CD8-positive, alpha-beta memory T cell (primary cell): ENCODE data around the gene HOOK1. TPM values are rescaled to one million over a fixed set of nuclear protein-coding genes. Genes with fewer than 3 reads are reported as not detected.
"Not testable (repeated sequence)": the region's sequence is repeated elsewhere in the genome, so short reads cannot be mapped to it uniquely, and the experiment has no call there.

Source experiments
- CTCF ChIA-PET: fragments of 350-600 bp; sonication (Branson Sonifier 250); formaldehyde crosslinking; loops from one replicate; lab custom pipeline; 2021; ENCODE audit warnings: antibody characterized with exemption; lab: Charles Lee
- POLR2A ChIA-PET: fragments of 350-600 bp; sonication (Branson Sonifier 250); formaldehyde crosslinking; loops from one replicate; lab custom pipeline; 2021; ENCODE audit warnings: antibody characterized with exemption; lab: Charles Lee
- DNase-seq, 5 donors: peaks; one replicate each; pipeline versions ENCODE4 v3.0.0 to v3.0.0-alpha.2; 2020 to 2022; ENCODE audit warnings: mixed read lengths in 1 of 5
- H3K27ac ChIP-seq: one replicate; pipeline ENCODE4 v1.7.0; 2013; ENCODE audit warnings: low read depth, mild to moderate bottlenecking, low read length, moderate library complexity
- H3K27me3 ChIP-seq: 2 replicates; pipeline ENCODE4 v1.7.0; 2013; ENCODE audit warnings: low read length, mild to moderate bottlenecking; ENCODE audit not compliant: insufficient read depth, poor library complexity, severe bottlenecking
- H3K36me3 ChIP-seq: 2 replicates; pipeline ENCODE4 v1.7.0; 2013; ENCODE audit warnings: mild to moderate bottlenecking, low read length, moderate library complexity; ENCODE audit not compliant: insufficient read depth
- H3K4me1 ChIP-seq: 2 replicates; pipeline ENCODE4 v1.7.0; 2013; ENCODE audit warnings: mild to moderate bottlenecking, low read length, moderate library complexity; ENCODE audit not compliant: insufficient read depth
- H3K4me3 ChIP-seq: 2 replicates; pipeline ENCODE4 v1.7.0; 2013; ENCODE audit warnings: mild to moderate bottlenecking, low read length
- H3K9me3 ChIP-seq: 2 replicates; pipeline ENCODE4 v1.7.0; 2013; ENCODE audit warnings: mild to moderate bottlenecking, low read length
- H3K27ac Mint-ChIP-seq, 8 donors: one replicate each; pipeline ENCODE4 v1.8.0; 2020 to 2021; ENCODE audit warnings: mixed read lengths in 8 of 8, mild to moderate bottlenecking in 6 of 8, inconsistent platforms in 3 of 8, moderate library complexity in 3 of 8
- H3K27me3 Mint-ChIP-seq, 2 donors: one replicate each; pipeline ENCODE4 v1.8.0; 2020 to 2021; ENCODE audit warnings: mixed read lengths in 2 of 2, mild to moderate bottlenecking in 1 of 2, moderate library complexity in 1 of 2
- H3K36me3 Mint-ChIP-seq, 3 donors: one replicate each; pipeline ENCODE4 v1.8.0; 2020 to 2021; ENCODE audit warnings: mixed read lengths in 3 of 3, inconsistent platforms in 1 of 3, mild to moderate bottlenecking in 1 of 3
- H3K4me1 Mint-ChIP-seq, 3 donors: one replicate each; pipeline ENCODE4 v1.8.0; 2020 to 2021; ENCODE audit warnings: mixed read lengths in 3 of 3, inconsistent platforms in 1 of 3, mild to moderate bottlenecking in 1 of 3
- H3K4me3 Mint-ChIP-seq, 7 donors: one replicate each; pipeline ENCODE4 v1.8.0; 2020 to 2021; ENCODE audit warnings: mixed read lengths in 7 of 7, mild to moderate bottlenecking in 6 of 7, moderate library complexity in 4 of 7, inconsistent platforms in 2 of 7
- H3K9me3 Mint-ChIP-seq, 5 donors: one replicate each; pipeline ENCODE4 v1.8.0; 2020 to 2022; ENCODE audit warnings: mixed read lengths in 5 of 5, mild to moderate bottlenecking in 3 of 5, moderate library complexity in 2 of 5, inconsistent platforms in 1 of 5
- polyA plus RNA-seq: library from polyadenylated mRNA; unstranded; fragments of 300-500 nt; fragmentation: Illumina TruSeq; gene quantifications from one replicate; pipeline ENCODE4 v1.2.3, GENCODE V29; 2021
- total RNA-seq, 2 experiments: library from RNA; stranded (reverse); gene quantifications; one replicate each; pipeline ENCODE4 v1.2.3, GENCODE V29; 2021

The HOOK1 gene
- total and polyA plus RNA-seq, 3 experiments from 2014 or later: 4.4 to 5.2 (median 5.1) TPM

DNA sequence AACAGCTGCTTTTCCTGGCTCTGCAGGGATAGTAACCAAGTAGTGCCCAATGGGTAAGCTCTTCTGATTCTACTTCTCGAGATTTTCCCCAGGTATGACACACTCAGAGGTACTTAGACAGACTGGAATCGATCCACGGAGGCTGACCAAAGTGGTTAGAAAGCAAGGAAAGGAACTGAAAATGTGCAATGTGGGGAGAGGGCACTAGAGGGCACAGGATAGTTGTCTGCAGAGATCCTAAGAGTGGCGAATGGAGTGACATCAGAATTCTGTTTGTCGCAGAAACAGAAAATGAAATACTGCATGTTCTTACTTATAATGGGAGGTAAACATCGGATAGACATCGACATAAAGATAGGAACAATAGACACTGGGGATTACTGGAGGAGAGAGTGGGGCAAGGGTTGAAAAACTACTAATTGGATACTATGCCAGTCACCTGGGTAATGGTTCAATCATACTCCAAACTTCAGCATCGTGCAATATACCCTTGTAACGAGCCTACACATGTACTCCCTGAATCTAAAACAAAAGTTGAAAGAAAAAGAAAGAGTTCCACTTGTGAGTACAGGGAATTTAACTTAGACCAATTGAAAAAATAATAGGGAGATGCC is 88.5 kb downstream of the HOOK1 start:
- no peaks in the 10 kb centered on the region for H3K36me3 Mint-ChIP-seq
- H3K36me3 ChIP-seq: no peaks in the 10 kb centered on the region
- H3K27me3 ChIP-seq: no peaks in the 10 kb centered on the region
- H3K4me1 ChIP-seq: no peaks in the 10 kb centered on the region
- H3K27ac ChIP-seq: no peak overlapping the region
- POLR2A ChIA-PET: no interaction called here
- no peaks in the 10 kb centered on the region for H3K9me3 Mint-ChIP-seq
- CTCF ChIA-PET: interaction anchor here (0.9 kb wide), 1 partner anchor 43 kb away, joined by 3 read pairs; no protein-coding TSS in a partner anchor
- peak in 1 of 5 donors; percentile 5 for DNase-seq
- H3K4me3 Mint-ChIP-seq: no peak overlapping the region
- H3K27ac Mint-ChIP-seq: no peak overlapping the region
- H3K4me1 Mint-ChIP-seq: peaks cover 0 to 4% (median 0%) of the 10 kb centered on the region in 3 donors
- peaks cover 1 to 5% of the 10 kb centered on the region in 2 donors for H3K27me3 Mint-ChIP-seq
- H3K9me3 ChIP-seq: no peaks in the 10 kb centered on the region
- no peak overlapping the region for H3K4me3 ChIP-seq

DNA sequence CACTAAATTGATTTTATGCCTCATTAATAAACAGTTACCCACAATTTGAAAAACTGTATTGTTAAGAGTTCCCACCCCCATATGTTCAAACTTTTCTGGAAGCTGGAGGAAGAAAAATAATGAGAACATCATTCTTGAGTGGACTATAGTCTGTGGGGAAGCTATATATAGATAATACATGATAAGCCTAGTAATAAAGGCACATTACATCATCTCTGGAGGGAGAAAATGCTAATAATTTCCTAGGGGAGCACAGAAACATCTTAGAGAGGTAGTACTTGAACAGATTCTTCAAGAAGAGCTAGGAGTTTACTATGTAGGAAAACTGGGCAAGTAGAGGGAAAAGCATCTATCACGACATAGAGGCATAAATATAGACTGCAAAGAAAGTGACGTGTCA is 92.2 kb downstream of the HOOK1 start:
- no peaks in the 10 kb centered on the region for H3K27me3 ChIP-seq
- no peak overlapping the region for H3K27ac ChIP-seq
- ChIA-PET POLR2A (no interaction called here), CTCF (no interaction called here)
- H3K9me3 ChIP-seq: no peaks in the 10 kb centered on the region
- no peaks in the 10 kb centered on the region for H3K4me1 ChIP-seq
- DNase-seq: no peak
- Mint-ChIP-seq H3K27me3 (peaks cover 0 to 5% of the 10 kb centered on the region in 2 donors), H3K4me1 (peaks cover 0 to 4% (median 0%) of the 10 kb centered on the region in 3 donors), H3K36me3 (peaks cover 0 to 3% (median 0%) of the 10 kb centered on the region in 3 donors), H3K27ac (no peak overlapping the region), H3K9me3 (no peaks in the 10 kb centered on the region), H3K4me3 (no peak overlapping the region)
- H3K36me3 ChIP-seq: no peaks in the 10 kb centered on the region
- no peak overlapping the region for H3K4me3 ChIP-seq

DNA sequence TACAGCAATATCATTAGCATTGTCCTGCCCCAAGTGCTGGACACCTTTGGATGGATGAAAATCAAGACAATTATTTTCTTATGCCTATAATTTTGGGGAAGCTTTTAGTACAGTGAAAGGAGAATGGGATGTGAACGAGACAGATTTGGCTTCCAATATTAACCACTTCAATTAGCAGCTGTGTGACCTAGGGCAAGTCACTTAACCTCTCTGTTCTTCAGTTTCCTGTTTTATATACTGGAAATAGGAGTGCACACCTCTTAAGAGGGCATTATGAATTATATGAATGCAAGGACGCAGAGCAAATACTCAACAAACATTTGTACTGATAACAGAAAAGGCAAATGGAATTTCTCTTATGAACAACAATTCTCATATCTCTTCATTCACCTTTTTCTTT is 93.3 kb downstream of the HOOK1 start:
- Histone ChIP-seq H3K9me3 (no peaks in the 10 kb centered on the region), H3K27me3 (no peaks in the 10 kb centered on the region), H3K4me1 (no peaks in the 10 kb centered on the region), H3K36me3 (no peaks in the 10 kb centered on the region), H3K27ac (no peak overlapping the region), H3K4me3 (no peak overlapping the region)
- peaks cover 0 to 3% (median 0%) of the 10 kb centered on the region in 3 donors for H3K4me1 Mint-ChIP-seq
- ChIA-PET POLR2A (no interaction called here), CTCF (no interaction called here)
- H3K27ac Mint-ChIP-seq: no peak overlapping the region
- no peak for DNase-seq
- H3K27me3 Mint-ChIP-seq: peaks cover 0 to 3% of the 10 kb centered on the region in 2 donors
- H3K9me3 Mint-ChIP-seq: no peaks in the 10 kb centered on the region
- H3K4me3 Mint-ChIP-seq: no peak overlapping the region
- peaks cover 0 to 3% (median 0%) of the 10 kb centered on the region in 3 donors for H3K36me3 Mint-ChIP-seq

DNA sequence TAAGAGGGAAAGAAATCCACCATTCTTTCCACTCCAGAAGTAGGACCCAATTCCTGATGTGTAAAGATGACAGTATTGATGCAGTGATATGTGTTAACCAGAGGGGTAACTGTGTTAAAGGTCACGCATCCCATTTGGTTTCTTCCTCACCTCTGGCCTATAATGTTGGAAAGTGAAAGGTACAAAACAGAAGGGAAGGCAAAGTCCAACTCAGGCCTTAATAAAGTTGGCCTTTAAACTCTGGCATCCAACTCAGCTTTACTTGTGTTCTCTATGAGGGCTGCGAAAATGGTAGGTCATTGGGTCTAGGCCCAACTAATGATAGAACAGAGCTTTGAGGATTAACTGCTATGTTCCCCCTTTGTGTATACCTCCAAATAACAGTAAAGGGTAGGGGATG is 93.9 kb downstream of the HOOK1 start:
- ChIA-PET POLR2A (no interaction called here), CTCF (no interaction called here)
- DNase-seq: no peak
- Mint-ChIP-seq H3K27me3 (no peaks in the 10 kb centered on the region), H3K36me3 (peaks cover 0 to 3% (median 0%) of the 10 kb centered on the region in 3 donors), H3K4me1 (no peaks in the 10 kb centered on the region), H3K27ac (no peak overlapping the region), H3K4me3 (no peak overlapping the region), H3K9me3 (no peaks in the 10 kb centered on the region)
- H3K9me3 ChIP-seq: no peaks in the 10 kb centered on the region
- H3K27ac ChIP-seq: no peak overlapping the region
- no peaks in the 10 kb centered on the region for H3K36me3 ChIP-seq
- H3K4me3 ChIP-seq: no peak overlapping the region
- no peaks in the 10 kb centered on the region for H3K4me1 ChIP-seq
- H3K27me3 ChIP-seq: no peaks in the 10 kb centered on the region

DNA sequence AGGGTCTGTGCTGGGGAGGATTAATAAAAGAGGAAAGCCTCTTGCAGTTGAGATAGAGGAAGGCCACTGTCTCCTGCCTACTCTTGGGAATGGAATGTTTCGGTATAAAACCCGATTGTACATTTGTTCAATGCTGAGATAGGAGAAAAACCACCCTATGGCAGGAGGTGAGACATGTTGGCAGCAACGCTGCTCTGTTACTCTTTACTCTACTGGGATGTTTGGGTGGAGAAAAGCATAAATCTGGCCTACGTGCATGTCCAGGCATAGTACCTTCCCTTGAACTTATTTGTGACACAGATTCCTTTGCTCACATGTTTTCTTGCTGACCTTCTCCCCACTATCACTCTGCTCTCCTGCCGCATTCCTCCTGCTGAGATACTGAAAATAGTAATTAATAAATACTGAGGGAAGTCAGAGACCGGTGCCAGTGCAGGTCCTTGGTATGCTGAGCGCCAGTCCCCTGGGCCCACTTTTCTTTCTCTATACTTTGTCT is 100.1 kb downstream of the HOOK1 start:
- CTCF ChIA-PET, H3K9me3 Mint-ChIP-seq, H3K4me1 ChIP-seq, H3K36me3 Mint-ChIP-seq, H3K4me3 ChIP-seq, H3K27ac Mint-ChIP-seq, H3K9me3 ChIP-seq, DNase-seq, POLR2A ChIA-PET, H3K4me3 Mint-ChIP-seq, H3K27ac ChIP-seq, H3K4me1 Mint-ChIP-seq, H3K36me3 ChIP-seq, H3K27me3 ChIP-seq: not testable (repeated sequence)
- H3K27me3 Mint-ChIP-seq: peaks cover 5 to 34% of the 10 kb centered on the region in 2 donors

DNA sequence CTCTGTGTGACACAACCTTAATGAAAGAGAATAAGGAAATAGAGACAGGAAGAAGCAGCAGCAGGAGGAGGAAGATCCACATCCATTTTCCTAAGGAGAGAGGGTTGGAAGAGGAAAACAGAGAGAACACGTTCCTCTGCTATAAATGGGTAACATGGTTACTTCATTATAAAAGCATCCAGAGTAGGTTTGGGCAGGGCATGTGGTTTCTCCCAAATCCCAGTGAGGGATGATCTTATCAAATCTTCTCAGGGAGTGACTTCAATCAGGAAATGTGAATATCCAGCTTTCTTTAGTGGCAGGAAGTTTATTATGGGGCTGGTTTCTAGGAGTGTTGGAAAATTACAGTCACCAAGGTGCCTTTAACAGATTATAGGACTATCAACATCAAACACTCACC is 100.8 kb downstream of the HOOK1 start:
- H3K4me1 ChIP-seq: no peaks in the 10 kb centered on the region
- no peaks in the 10 kb centered on the region for H3K9me3 ChIP-seq
- no peak for DNase-seq
- Mint-ChIP-seq H3K27me3 (peaks cover 10 to 41% of the 10 kb centered on the region in 2 donors), H3K4me1 (peaks cover 0 to 3% (median 0%) of the 10 kb centered on the region in 3 donors), H3K36me3 (peaks cover 0 to 3% (median 0%) of the 10 kb centered on the region in 3 donors), H3K4me3 (no peak overlapping the region), H3K27ac (no peak overlapping the region), H3K9me3 (no peaks in the 10 kb centered on the region)
- no peaks in the 10 kb centered on the region for H3K27me3 ChIP-seq
- CTCF ChIA-PET: no interaction called here
- H3K27ac ChIP-seq: no peak overlapping the region
- POLR2A ChIA-PET: no interaction called here
- no peak overlapping the region for H3K4me3 ChIP-seq
- H3K36me3 ChIP-seq: no peaks in the 10 kb centered on the region

DNA sequence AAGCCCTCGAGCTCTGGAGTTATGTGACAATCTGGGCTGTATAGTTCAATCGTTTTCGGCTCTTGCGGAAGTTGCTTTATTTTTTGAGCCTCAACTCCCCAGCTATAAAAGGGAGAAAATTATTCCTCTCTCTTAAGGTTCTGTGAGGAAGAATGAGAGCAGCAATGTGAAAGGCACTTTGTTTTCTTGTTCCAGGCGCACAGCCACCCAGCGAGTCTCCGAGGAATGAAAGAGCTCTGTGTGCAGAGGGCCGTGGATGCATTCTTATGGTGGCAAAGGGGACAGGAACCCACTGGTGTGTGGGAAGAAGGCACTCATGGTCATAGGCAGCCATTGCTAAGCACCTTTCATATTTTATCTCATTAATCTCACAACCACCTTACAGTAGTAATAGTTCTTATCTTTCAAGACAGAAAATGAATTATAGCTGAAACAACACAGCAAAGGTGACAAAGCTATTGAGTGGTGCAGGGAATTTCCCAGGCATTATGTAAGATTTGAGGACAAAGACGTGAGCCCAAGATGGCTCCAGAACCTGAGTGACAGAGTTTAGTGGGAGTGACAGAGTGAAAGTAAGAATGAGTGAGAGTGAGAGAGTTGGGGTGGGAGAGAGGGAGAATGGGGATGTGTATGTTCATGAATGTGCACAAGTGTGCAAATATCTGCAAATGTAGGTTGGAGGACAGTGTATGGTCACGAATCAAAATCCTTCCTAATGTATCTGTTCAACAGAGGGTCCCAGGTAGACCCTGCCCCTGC is 102.5 kb downstream of the HOOK1 start:
- Mint-ChIP-seq H3K36me3 (no peaks in the 10 kb centered on the region), H3K4me3 (no peak overlapping the region), H3K9me3 (peaks cover 0 to 2% (median 0%) of the 10 kb centered on the region in 5 donors), H3K27me3 (peaks cover 13 to 53% of the 10 kb centered on the region in 2 donors), H3K4me1 (peaks cover 0 to 3% (median 0%) of the 10 kb centered on the region in 3 donors), H3K27ac (peak overlapping the region in 1 of 8 donors; percentile 62)
- no peak for DNase-seq
- Histone ChIP-seq H3K36me3 (no peaks in the 10 kb centered on the region), H3K4me3 (no peak overlapping the region), H3K27ac (no peak overlapping the region), H3K27me3 (no peaks in the 10 kb centered on the region), H3K4me1 (no peaks in the 10 kb centered on the region), H3K9me3 (no peaks in the 10 kb centered on the region)
- CTCF ChIA-PET: no interaction called here
- POLR2A ChIA-PET: no interaction called here

DNA sequence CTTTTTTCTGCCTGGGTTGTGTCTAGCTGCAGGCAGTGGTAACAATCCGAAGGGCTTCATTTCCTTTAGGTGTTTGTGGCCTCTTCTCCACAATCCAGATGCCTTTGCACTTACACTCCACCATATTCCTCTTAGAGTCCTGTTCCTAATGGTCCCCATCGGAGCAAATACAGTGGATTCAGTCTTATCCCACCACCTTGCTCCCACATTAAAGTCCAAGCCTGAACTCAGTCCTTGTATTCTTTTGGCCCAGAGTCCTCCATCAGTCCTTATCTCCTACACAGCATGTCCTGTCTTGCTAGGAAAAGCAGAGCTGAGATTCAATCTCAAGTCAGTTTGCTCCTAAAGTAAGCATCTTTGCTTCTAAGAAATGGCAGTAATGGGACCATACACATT is 103.0 kb downstream of the HOOK1 start:
- Histone ChIP-seq H3K27me3 (no peaks in the 10 kb centered on the region), H3K4me1 (no peaks in the 10 kb centered on the region), H3K27ac (no peak overlapping the region), H3K4me3 (no peak overlapping the region), H3K9me3 (no peaks in the 10 kb centered on the region), H3K36me3 (no peaks in the 10 kb centered on the region)
- Mint-ChIP-seq H3K36me3 (no peaks in the 10 kb centered on the region), H3K27ac (no peak overlapping the region), H3K4me3 (no peak overlapping the region), H3K4me1 (peaks cover 0 to 3% (median 0%) of the 10 kb centered on the region in 3 donors), H3K9me3 (peaks cover 0 to 2% (median 0%) of the 10 kb centered on the region in 5 donors), H3K27me3 (peaks cover 13 to 57% of the 10 kb centered on the region in 2 donors)
- no peak for DNase-seq
- ChIA-PET POLR2A (no interaction called here), CTCF (no interaction called here)
